Kidney capillary endothelial cell (primary cell): Measurements from ENCODE around the gene CFAP58.
"Not testable (repeated sequence)": the region's sequence is repeated elsewhere in the genome, so short reads cannot be mapped to it uniquely, and the experiment has no call there.

Experiments used
- DNase-seq: peaks from one replicate; pipeline ENCODE4 v3.0.0-alpha.2; 2018; ENCODE audit warnings: low spot score

The CFAP58 gene

GRCh38 chr10:104433669-104434068 lies 80.0 kb downstream of the CFAP58 start:
- no peak for DNase-seq

- peak; percentile 9 for DNase-seq
Observed at GRCh38 chr10:104434601-104435000, 81.0 kb downstream of the CFAP58 start.

- DNase-seq: no peak
Observed at GRCh38 chr10:104435822-104436221, 82.2 kb downstream of the CFAP58 start.

- no peak for DNase-seq
Observed at GRCh38 chr10:104437226-104437625, 83.6 kb downstream of the CFAP58 start.

- DNase-seq: no peak
Observed at GRCh38 chr10:104440221-104440620, 86.6 kb downstream of the CFAP58 start.

GRCh38 chr10:104441329-104442000 lies 87.8 kb downstream of the CFAP58 start:
- peak; percentile 16 for DNase-seq

GRCh38 chr10:104445359-104445758 lies 91.7 kb downstream of the CFAP58 start:
- DNase-seq: no peak

- no peak for DNase-seq
Observed at GRCh38 chr10:104446151-104446550, 92.5 kb downstream of the CFAP58 start.

- DNase-seq: no peak
Observed at GRCh38 chr10:104447331-104447730, 93.7 kb downstream of the CFAP58 start.

- DNase-seq: no peak
Observed at GRCh38 chr10:104447906-104448305, 94.3 kb downstream of the CFAP58 start.

GRCh38 chr10:104449391-104449790 lies 95.8 kb downstream of the CFAP58 start:
- DNase-seq: no peak

GRCh38 chr10:104450490-104450889 lies 96.9 kb downstream of the CFAP58 start:
- no peak for DNase-seq

GRCh38 chr10:104450954-104451353 lies 97.3 kb downstream of the CFAP58 start:
- no peak for DNase-seq

GRCh38 chr10:104452977-104453376 lies 99.3 kb downstream of the CFAP58 start:
- DNase-seq: no peak

- no peak for DNase-seq
Observed at GRCh38 chr10:104456802-104457542, 103.3 kb downstream of the CFAP58 start.

GRCh38 chr10:104457543-104457828 lies 103.9 kb downstream of the CFAP58 start:
- no peak for DNase-seq

- not testable (repeated sequence) for DNase-seq
Observed at GRCh38 chr10:104465575-104465974, 111.9 kb downstream of the CFAP58 start.

- not testable (repeated sequence) for DNase-seq
Observed at GRCh38 chr10:104468818-104469217, 115.2 kb downstream of the CFAP58 start.

- no peak for DNase-seq
Observed at GRCh38 chr10:104472505-104472904, 118.9 kb downstream of the CFAP58 start.

GRCh38 chr10:104472957-104473745 lies 119.5 kb downstream of the CFAP58 start:
- DNase-seq: no peak

- DNase-seq: no peak
Observed at GRCh38 chr10:104478380-104478779, 124.7 kb downstream of the CFAP58 start.

GRCh38 chr10:104479906-104480593 lies 126.4 kb downstream of the CFAP58 start:
- DNase-seq: no peak
